Muscle of leg (tissue), 16 donors: Measurements from ENCODE around the gene AUP1. TPM values are rescaled to one million over a fixed set of nuclear protein-coding genes. Genes with fewer than 3 reads are reported as not detected.

Experiments
- DNase-seq: peaks from one replicate; pipeline ENCODE4 v3.0.0; 2013
- H3K27ac ChIP-seq: one replicate; pipeline ENCODE4 v1.5.1; 2013; ENCODE audit warnings: mild to moderate bottlenecking, low read length, control low read depth
- H3K27me3 ChIP-seq: one replicate; pipeline ENCODE4 v1.6.1; 2013; ENCODE audit warnings: low read length; ENCODE audit not compliant: control insufficient read depth, insufficient read depth
- H3K36me3 ChIP-seq: one replicate; pipeline ENCODE4 v1.6.1; 2013; ENCODE audit warnings: low read length; ENCODE audit not compliant: control insufficient read depth, insufficient read depth
- H3K4me1 ChIP-seq: one replicate; pipeline ENCODE4 v1.6.1; 2013; ENCODE audit warnings: low read length; ENCODE audit not compliant: control insufficient read depth, insufficient read depth
- H3K4me3 ChIP-seq: one replicate; pipeline ENCODE4 v1.5.1; 2013; ENCODE audit warnings: low read length, control low read depth
- H3K9me3 ChIP-seq: replicated peaks from 2 replicates; pipeline ENCODE4 v1.6.1; 2013; ENCODE audit warnings: low read depth, low read length; ENCODE audit not compliant: control insufficient read depth
- WGBS: methylation state at CpG from one replicate; pipeline ENCODE4 v1.1.5; 2013; ENCODE audit warnings: missing lambda C conversion rate; ENCODE audit not compliant: insufficient coverage; 5-methylcytosine and 5-hydroxymethylcytosine counted together
- long read RNA-seq, 11 donors: transcript quantifications; one replicate each; lab custom pipeline, GENCODE V29; 2026
- polyA plus RNA-seq, 8 donors: library from polyadenylated mRNA; unstranded; fragments of 120-200 nt; gene quantifications; one replicate each; pipeline versions ENCODE4 v1.2.1 to v1.2.3, GENCODE V29; 2013; ENCODE audit warnings: inconsistent platforms in 1 of 8, low replicate concordance in 1 of 8; ENCODE audit not compliant: insufficient read length in 8 of 8, insufficient read depth in 1 of 8
- total RNA-seq: library from RNA; stranded (reverse); fragments of 120-200 nt; gene quantifications from one replicate; pipeline ENCODE4 v1.2.4, GENCODE V29; 2013

AUP1 gene, protein sequence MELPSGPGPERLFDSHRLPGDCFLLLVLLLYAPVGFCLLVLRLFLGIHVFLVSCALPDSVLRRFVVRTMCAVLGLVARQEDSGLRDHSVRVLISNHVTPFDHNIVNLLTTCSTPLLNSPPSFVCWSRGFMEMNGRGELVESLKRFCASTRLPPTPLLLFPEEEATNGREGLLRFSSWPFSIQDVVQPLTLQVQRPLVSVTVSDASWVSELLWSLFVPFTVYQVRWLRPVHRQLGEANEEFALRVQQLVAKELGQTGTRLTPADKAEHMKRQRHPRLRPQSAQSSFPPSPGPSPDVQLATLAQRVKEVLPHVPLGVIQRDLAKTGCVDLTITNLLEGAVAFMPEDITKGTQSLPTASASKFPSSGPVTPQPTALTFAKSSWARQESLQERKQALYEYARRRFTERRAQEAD
- total RNA-seq (58.5 TPM), polyA plus RNA-seq (10 to 100 TPM; 59.5 to 84.9 (median 66.6) TPM)
- long read RNA-seq, donor 1, transcript AUP1-201 (12 exons, 1,695 nt) = major isoform, 7 of 7 reads
- long read RNA-seq, donor 1, partial matches to known transcripts = 0 of 7 reads
- long read RNA-seq, donor 1, other reads (novel, unspliced or antisense) = 0 of 7 reads
- long read RNA-seq, donor 2 = 0 reads
- long read RNA-seq, donor 3, transcript AUP1-201 (12 exons, 1,695 nt) = major isoform, 19 of 23 reads
- long read RNA-seq, donor 3, partial matches to known transcripts = 0 of 23 reads
- long read RNA-seq, donor 3, other reads (novel, unspliced or antisense) = 0 of 23 reads
- long read RNA-seq, donor 4, transcript AUP1-201 (12 exons, 1,695 nt) = major isoform, 6 of 20 reads
- long read RNA-seq, donor 4, partial matches to known transcripts = 12 of 20 reads
- long read RNA-seq, donor 4, other reads (novel, unspliced or antisense) = 0 of 20 reads
- long read RNA-seq, donor 5, transcript AUP1-201 (12 exons, 1,695 nt) = major isoform, 31 of 76 reads
- long read RNA-seq, donor 5, partial matches to known transcripts = 40 of 76 reads
- long read RNA-seq, donor 5, other reads (novel, unspliced or antisense) = 0 of 76 reads
- long read RNA-seq, donor 6, transcript AUP1-201 (12 exons, 1,695 nt) = major isoform, 13 of 41 reads
- long read RNA-seq, donor 6, partial matches to known transcripts = 22 of 41 reads
- long read RNA-seq, donor 6, other reads (novel, unspliced or antisense) = 0 of 41 reads
- long read RNA-seq, donor 7, transcript AUP1-201 (12 exons, 1,695 nt) = major isoform, 15 of 26 reads
- long read RNA-seq, donor 7, partial matches to known transcripts = 7 of 26 reads
- long read RNA-seq, donor 7, other reads (novel, unspliced or antisense) = 0 of 26 reads
- long read RNA-seq, donor 8, transcript AUP1-201 (12 exons, 1,695 nt) = major isoform, 7 of 9 reads
- long read RNA-seq, donor 8, partial matches to known transcripts = 0 of 9 reads
- long read RNA-seq, donor 8, other reads (novel, unspliced or antisense) = 0 of 9 reads
- long read RNA-seq, donor 9, transcript AUP1-201 (12 exons, 1,695 nt) = major isoform, 9 of 12 reads
- long read RNA-seq, donor 9, partial matches to known transcripts = 0 of 12 reads
- long read RNA-seq, donor 9, other reads (novel, unspliced or antisense) = 0 of 12 reads
- long read RNA-seq, donor 10, transcript AUP1-201 (12 exons, 1,695 nt) = major isoform, 12 of 37 reads
- long read RNA-seq, donor 10, partial matches to known transcripts = 20 of 37 reads
- long read RNA-seq, donor 10, other reads (novel, unspliced or antisense) = 0 of 37 reads
- long read RNA-seq, donor 11, transcript AUP1-201 (12 exons, 1,695 nt) = major isoform, 7 of 14 reads
- long read RNA-seq, donor 11, partial matches to known transcripts = 5 of 14 reads
- long read RNA-seq, donor 11, other reads (novel, unspliced or antisense) = 0 of 14 reads

DNA sequence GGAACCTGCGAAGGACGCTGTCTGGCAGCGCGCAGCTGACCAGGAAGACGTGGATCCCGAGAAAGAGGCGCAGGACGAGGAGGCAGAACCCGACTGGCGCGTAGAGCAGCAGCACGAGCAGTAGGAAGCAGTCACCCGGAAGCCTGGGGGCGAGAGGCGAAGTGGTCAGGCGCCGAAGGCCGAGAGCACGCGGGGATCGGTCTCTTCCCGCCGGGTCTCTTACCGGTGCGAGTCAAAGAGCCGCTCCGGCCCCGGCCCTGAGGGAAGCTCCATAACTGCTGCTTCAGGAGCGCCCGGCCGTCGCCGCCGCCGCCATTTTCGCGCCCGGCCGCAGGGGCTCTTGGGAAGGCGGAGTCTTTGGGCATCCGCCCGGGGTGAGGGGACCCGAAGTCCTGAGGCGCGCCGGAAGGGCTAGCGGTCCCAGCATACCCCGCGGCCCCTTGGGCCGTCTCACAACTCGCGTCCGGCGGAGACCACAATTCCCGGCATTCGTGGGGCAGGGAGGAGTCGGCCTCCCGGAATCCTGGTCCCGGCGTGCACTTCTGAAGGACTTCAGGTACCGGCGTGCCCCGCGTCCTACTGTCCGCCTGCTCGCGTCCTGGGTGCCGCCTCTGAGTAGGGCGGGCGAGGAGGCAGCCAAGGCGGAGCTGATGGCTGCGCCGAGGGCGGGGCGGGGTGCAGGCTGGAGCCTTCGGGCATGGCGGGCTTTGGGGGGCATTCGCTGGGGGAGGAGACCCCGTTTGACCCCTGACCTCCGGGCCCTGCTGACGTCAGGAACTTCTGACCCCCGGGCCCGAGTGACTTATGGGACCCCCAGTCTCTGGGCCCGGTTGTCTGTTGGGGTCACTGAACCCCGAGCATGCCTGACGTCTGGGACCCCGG, at the start of gene AUP1, which contains the start of gene HTRA2:
Gene AUP1 (minus strand): TSS at position 350 of the 882 bp plus-strand sequence. CDS start 77 bp downstream, at position 273.
Gene HTRA2 (plus strand): TSS at position 577 of the 882 bp plus-strand sequence. CDS start 74 bp downstream, at position 651.
- H3K27ac ChIP-seq = peak within 1 kb of the TSS; percentile 96
- peaks cover 56% of the 10 kb centered on the region for H3K36me3 ChIP-seq
- H3K4me3 ChIP-seq = peak within 1 kb of the TSS; percentile 99
- under 1% methylated on average over 86 of the region's 87 CpGs for WGBS
- H3K27me3 ChIP-seq = no peaks in the 10 kb centered on the region
- peaks cover 25% of the 10 kb centered on the region for H3K4me1 ChIP-seq
- H3K9me3 ChIP-seq = no peaks in the 10 kb centered on the region
- peak; percentile 100 for DNase-seq

DNA sequence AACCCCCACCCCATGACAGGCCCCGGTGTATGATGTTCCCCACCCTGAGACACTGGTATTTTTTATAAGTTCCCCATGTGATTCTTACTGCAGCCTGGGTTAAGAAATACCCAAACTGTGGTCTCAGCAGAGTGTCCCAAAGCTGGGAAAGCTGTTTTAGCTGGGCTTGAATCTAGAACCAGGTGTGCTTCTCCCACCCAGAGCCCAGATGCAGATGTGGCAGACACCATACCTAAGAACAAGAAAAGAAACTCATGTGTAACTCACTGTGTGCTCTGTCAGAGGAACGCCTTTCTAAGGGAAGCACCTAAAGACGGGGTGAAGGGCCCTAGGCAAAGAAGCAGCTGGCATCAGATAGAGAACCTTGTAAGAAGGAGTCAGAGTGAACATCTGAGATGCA, 48.9 kb upstream of the AUP1 start:
- peaks cover 13% of the 10 kb centered on the region for H3K4me1 ChIP-seq
- no peak for DNase-seq
- H3K9me3 ChIP-seq = no peaks in the 10 kb centered on the region
- H3K4me3 ChIP-seq = no peak overlapping the region
- H3K27me3 ChIP-seq = no peaks in the 10 kb centered on the region
- H3K36me3 ChIP-seq = no peaks in the 10 kb centered on the region
- 88% methylated on average over 3 of the region's 3 CpGs for WGBS
- no peak overlapping the region for H3K27ac ChIP-seq

DNA sequence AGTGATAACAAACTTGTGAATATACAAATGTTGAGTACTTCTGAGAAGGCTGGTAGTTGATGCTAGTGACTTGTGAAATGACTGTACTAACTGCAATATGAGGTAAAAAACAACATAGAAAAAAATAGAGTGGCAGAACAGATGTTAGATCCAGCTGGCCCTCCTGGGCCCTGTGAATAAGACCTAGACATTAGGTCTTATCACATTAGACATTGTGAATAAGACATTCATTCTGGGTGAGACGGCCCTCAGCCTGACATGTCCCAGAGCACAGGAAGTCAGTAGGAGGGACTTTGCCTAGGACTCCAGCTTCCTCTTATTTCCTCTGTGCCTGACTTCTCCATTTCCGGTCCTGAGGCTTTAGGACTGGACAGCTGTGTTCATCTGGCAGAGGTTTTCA, 47.9 kb upstream of the AUP1 start:
- H3K27ac ChIP-seq = no peak overlapping the region
- no CpG with 5 or more reads among the region's 2 CpGs for WGBS
- H3K9me3 ChIP-seq = no peaks in the 10 kb centered on the region
- no peak overlapping the region for H3K4me3 ChIP-seq
- no peaks in the 10 kb centered on the region for H3K27me3 ChIP-seq
- H3K36me3 ChIP-seq = no peaks in the 10 kb centered on the region
- peak; percentile 69 for DNase-seq
- peaks cover 11% of the 10 kb centered on the region for H3K4me1 ChIP-seq

- Histone ChIP-seq H3K27me3 (no peaks in the 10 kb centered on the region), H3K27ac (no peak overlapping the region), H3K9me3 (no peaks in the 10 kb centered on the region), H3K36me3 (no peaks in the 10 kb centered on the region), H3K4me1 (peaks cover 11% of the 10 kb centered on the region), H3K4me3 (no peak overlapping the region)
- peak; percentile 90 for DNase-seq
- WGBS = no CpG with 5 or more reads among the region's 1 CpG
Observed at GRCh38 chr2:74576863-74577229, 47.3 kb upstream of the AUP1 start.

- H3K36me3 ChIP-seq = no peaks in the 10 kb centered on the region
- 100% methylated on average over 1 of the region's 7 CpGs for WGBS
- H3K27ac ChIP-seq = no peak overlapping the region
- no peak for DNase-seq
- no peaks in the 10 kb centered on the region for H3K27me3 ChIP-seq
- H3K4me3 ChIP-seq = no peak overlapping the region
- peaks cover 11% of the 10 kb centered on the region for H3K4me1 ChIP-seq
- no peaks in the 10 kb centered on the region for H3K9me3 ChIP-seq
Observed at GRCh38 chr2:74576211-74576862, 46.8 kb upstream of the AUP1 start.

DNA sequence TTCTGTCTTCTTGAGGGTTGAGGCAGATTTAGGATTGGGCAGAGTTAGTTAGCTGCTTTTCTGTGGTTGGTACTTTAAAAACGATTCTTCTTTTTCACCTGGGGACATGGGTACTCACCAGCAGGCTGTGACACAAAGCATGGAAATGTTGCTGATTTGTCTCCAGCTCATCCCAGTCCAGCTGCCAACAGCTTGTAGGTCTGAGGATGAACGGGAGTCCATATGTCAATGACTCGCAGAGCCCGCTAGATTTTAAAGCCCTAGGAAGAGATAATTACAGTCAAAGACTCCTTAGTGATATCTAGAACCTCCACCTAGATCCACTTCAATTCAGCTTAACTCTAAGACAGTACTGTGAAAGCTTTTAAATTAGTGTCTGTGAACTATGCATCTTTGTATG, 45.8 kb upstream of the AUP1 start:
- no peak overlapping the region for H3K4me3 ChIP-seq
- no peaks in the 10 kb centered on the region for H3K9me3 ChIP-seq
- no peak for DNase-seq
- peaks cover 11% of the 10 kb centered on the region for H3K4me1 ChIP-seq
- no peaks in the 10 kb centered on the region for H3K27me3 ChIP-seq
- H3K36me3 ChIP-seq = no peaks in the 10 kb centered on the region
- H3K27ac ChIP-seq = no peak overlapping the region
- 86% methylated on average over 1 of the region's 4 CpGs for WGBS

DNA sequence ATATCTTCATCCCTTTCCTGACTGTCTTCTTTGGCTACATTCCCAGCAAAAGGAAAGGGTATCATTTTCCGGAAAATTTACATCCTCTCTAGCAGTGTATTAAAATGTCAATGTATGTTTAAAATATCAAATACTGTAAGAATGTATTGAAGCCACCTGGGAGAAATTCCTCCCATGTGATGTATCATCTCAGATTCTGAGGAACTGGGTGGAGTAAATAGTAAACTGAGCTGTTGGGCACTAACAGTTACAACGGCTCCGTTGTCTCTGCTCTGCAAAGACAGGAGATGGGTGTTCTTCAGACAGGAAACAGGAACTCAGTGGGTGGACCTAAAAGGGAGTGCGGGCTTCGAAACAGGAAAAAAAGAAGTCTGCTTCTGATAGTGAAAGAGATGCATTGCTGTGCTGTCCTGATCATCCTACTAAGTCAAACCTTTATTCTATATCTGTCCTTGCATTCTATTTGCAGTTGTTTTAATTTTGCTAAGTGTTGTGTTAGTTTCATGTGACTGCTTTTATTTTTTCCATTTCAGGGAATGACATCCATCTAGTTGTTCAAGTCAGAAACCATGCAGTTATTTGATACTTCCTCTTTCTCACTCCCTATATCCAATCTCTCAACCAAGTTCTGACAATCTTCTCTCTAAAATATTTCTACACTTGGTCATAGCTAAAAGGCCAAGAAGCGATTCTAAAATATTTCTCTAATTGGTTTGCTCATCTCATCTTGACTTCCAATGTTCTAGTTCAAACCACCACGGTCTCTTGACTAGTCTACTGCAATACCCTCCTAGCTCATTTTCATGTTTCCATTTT, 44.4 kb upstream of the AUP1 start:
- Histone ChIP-seq H3K4me3 (no peak overlapping the region), H3K4me1 (peaks cover 11% of the 10 kb centered on the region), H3K27ac (no peak overlapping the region), H3K9me3 (no peaks in the 10 kb centered on the region), H3K27me3 (no peaks in the 10 kb centered on the region), H3K36me3 (no peaks in the 10 kb centered on the region)
- DNase-seq = peak; percentile 63
- 26% methylated on average over 3 of the region's 7 CpGs for WGBS
